ENCODE results near the gene MIX23.

GRCh38 chr3:122387709-122388108 lies 4.7 kb upstream of the MIX23 start:
- TF ChIP-seq CTCF (IDR thresholded peaks at IDR 0.05) (no peak), POLR2AphosphoS5 (IDR thresholded peaks at IDR 0.05) (no peak), POLR2A (IDR thresholded peaks at IDR 0.05) (no peak)
